Loucy (cell line): Measurements from ENCODE around the gene CPEB2.
A peak's percentile ranks its signal among the peaks of the same experiment; 100 is the strongest.

Experiments used
- H2AFZ ChIP-seq: fragments of 200-600 bp; sonication (generic); 2 replicates; pipeline ENCODE4 v1.6.0; 2016; ENCODE audit warnings: antibody characterized with exemption, mild to moderate bottlenecking, low read length, moderate library complexity
- H3F3A ChIP-seq: fragments of 200-600 bp; 2 replicates; pipeline ENCODE4 v1.6.0; 2016; ENCODE audit warnings: antibody characterized with exemption, low read depth, mild to moderate bottlenecking
- H3K27me3 ChIP-seq: fragments of 200-600 bp; sonication (generic); 2 replicates; pipeline ENCODE4 v1.6.1; 2014; ENCODE audit warnings: low read length, mild to moderate bottlenecking; ENCODE audit not compliant: insufficient read depth, poor library complexity, severe bottlenecking
- H3K36me3 ChIP-seq: fragments of 200-600 bp; sonication (generic); 2 replicates; pipeline ENCODE4 v1.6.1; 2016; ENCODE audit warnings: low read length; ENCODE audit not compliant: insufficient read depth
- H3K4me1 ChIP-seq: fragments of 200-600 bp; sonication (generic); 2 replicates; pipeline ENCODE4 v1.5.1; 2014; ENCODE audit warnings: low read length, mild to moderate bottlenecking; ENCODE audit not compliant: insufficient read depth, poor library complexity, severe bottlenecking
- H3K4me2 ChIP-seq: fragments of 200-600 bp; sonication (generic); 2 replicates; pipeline ENCODE4 v1.6.0; 2014; ENCODE audit warnings: antibody characterized with exemption, low read length, low read depth, mild to moderate bottlenecking; ENCODE audit not compliant: poor library complexity, severe bottlenecking
- H3K4me3 ChIP-seq: fragments of 200-600 bp; sonication (generic); 2 replicates; pipeline ENCODE4 v1.5.1; 2014; ENCODE audit warnings: low read length, mild to moderate bottlenecking, mixed read lengths; ENCODE audit not compliant: poor library complexity, severe bottlenecking
- H3K79me2 ChIP-seq: fragments of 200-600 bp; sonication (generic); 2 replicates; pipeline ENCODE4 v1.6.1; 2014; ENCODE audit warnings: low read length; ENCODE audit not compliant: insufficient read depth
- H3K9ac ChIP-seq: fragments of 200-600 bp; sonication (generic); 2 replicates; pipeline ENCODE4 v1.6.0; 2014; ENCODE audit warnings: mild to moderate bottlenecking, low read depth, low read length, moderate library complexity; ENCODE audit not compliant: poor library complexity, severe bottlenecking
- H3K9me2 ChIP-seq: fragments of 200-600 bp; sonication (generic); replicated peaks from 2 replicates; pipeline ENCODE4 v1.6.1; 2016; ENCODE audit warnings: low read depth, low read length, mixed read lengths
- H3K9me3 ChIP-seq: fragments of 200-600 bp; sonication (generic); 2 replicates; pipeline ENCODE4 v1.6.1; 2014; ENCODE audit warnings: mild to moderate bottlenecking, antibody characterized with exemption, low read length, low read depth; ENCODE audit not compliant: insufficient read depth
- H4K20me1 ChIP-seq: fragments of 200-600 bp; sonication (generic); 2 replicates; pipeline ENCODE4 v1.6.0; 2014; ENCODE audit warnings: antibody characterized with exemption, low read length, mild to moderate bottlenecking; ENCODE audit not compliant: insufficient read depth, poor library complexity, severe bottlenecking
- CTCF ChIP-seq: fragments of 200-600 bp; sonication (generic); conservative IDR thresholded peaks from 2 replicates; pipeline ENCODE4 v1.5.1; 2014; ENCODE audit warnings: mild to moderate bottlenecking, antibody characterized with exemption, low read length
- EZH2phosphoT487 ChIP-seq: fragments of 200-600 bp; IDR thresholded peaks from 2 replicates; pipeline ENCODE4 v1.6.1; 2018; ENCODE audit warnings: antibody characterized with exemption, mild to moderate bottlenecking, moderate library complexity, borderline replicate concordance

Gene CPEB2

DNA sequence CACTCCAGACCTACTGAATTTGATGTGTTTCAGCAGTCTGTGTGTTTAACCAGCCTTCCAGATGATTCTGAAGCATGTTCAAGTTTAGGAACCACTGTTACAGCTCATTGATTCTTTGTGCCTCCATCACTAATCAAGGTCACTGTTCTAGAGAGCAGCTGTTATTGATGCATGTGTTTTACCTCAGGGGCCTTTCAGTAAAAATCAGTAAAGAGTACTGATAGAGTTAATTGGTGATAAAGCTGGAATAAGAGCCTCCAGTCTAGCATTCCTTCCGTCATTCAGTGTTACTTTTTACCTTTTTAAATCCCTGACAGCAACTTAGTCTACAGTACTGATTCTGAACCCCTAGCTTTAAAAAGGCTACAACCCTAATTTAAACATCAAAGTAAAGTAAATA is 12.9 kb downstream of the CPEB2 start:
- Histone ChIP-seq H3F3A (no peaks in the 10 kb centered on the region), H3K79me2 (peaks cover 18% of the 10 kb centered on the region; the same call in 1 of the 2 replicates), H3K36me3 (0 out of 2 replicates have a peak, but pooled peaks cover 6% of the 10 kb centered on the region), H3K9ac (no peak overlapping the region), H4K20me1 (peaks cover 3% of the 10 kb centered on the region), H3K9me2 (no peaks in the 10 kb centered on the region), H3K4me1 (peaks cover 45% of the 10 kb centered on the region), H3K4me3 (no peak overlapping the region), H3K4me2 (no peak overlapping the region), H2AFZ (no peak overlapping the region), H3K27me3 (no peaks in the 10 kb centered on the region), H3K9me3 (no peaks in the 10 kb centered on the region)
- TF ChIP-seq CTCF, result no peak

GRCh38 chr4:15018361-15018760 is 16.1 kb downstream of the CPEB2 start:
- no peaks in the 10 kb centered on the region for H3K9me2 ChIP-seq
- no peaks in the 10 kb centered on the region for H3K9me3 ChIP-seq
- H3K79me2 ChIP-seq, result no peaks in the 10 kb centered on the region
- no peaks in the 10 kb centered on the region for H3K27me3 ChIP-seq
- H4K20me1 ChIP-seq, result peaks cover 3% of the 10 kb centered on the region
- no peak for TF ChIP-seq EZH2phosphoT487
- TF ChIP-seq CTCF, result no peak
- H2AFZ ChIP-seq, result no peak overlapping the region
- H3F3A ChIP-seq, result no peaks in the 10 kb centered on the region
- 0 out of 2 replicates have a peak, but pooled peaks cover 4% of the 10 kb centered on the region for H3K36me3 ChIP-seq
- H3K4me1 ChIP-seq, result peaks cover 22% of the 10 kb centered on the region
- peak overlapping the region; percentile 23 for H3K4me2 ChIP-seq
- H3K4me3 ChIP-seq, result no peak overlapping the region
- H3K9ac ChIP-seq, result peak overlapping the region; percentile 24

GRCh38 chr4:15020502-15021286 is 18.4 kb downstream of the CPEB2 start:
- no peak overlapping the region for H2AFZ ChIP-seq
- no peaks in the 10 kb centered on the region for H3F3A ChIP-seq
- peaks cover 4% of the 10 kb centered on the region; the same call in 1 of the 2 replicates for H3K36me3 ChIP-seq
- H3K79me2 ChIP-seq, result no peaks in the 10 kb centered on the region
- no peak overlapping the region for H3K4me3 ChIP-seq
- no peaks in the 10 kb centered on the region for H3K27me3 ChIP-seq
- H3K4me1 ChIP-seq, result peaks cover 13% of the 10 kb centered on the region
- no peaks in the 10 kb centered on the region for H3K9me2 ChIP-seq
- H4K20me1 ChIP-seq, result peaks cover 3% of the 10 kb centered on the region
- no peak overlapping the region for H3K9ac ChIP-seq
- H3K4me2 ChIP-seq, result no peak overlapping the region
- no peak for TF ChIP-seq EZH2phosphoT487
- no peak for TF ChIP-seq CTCF
- H3K9me3 ChIP-seq, result no peaks in the 10 kb centered on the region
